Thyroid gland (tissue), 4 donors: Measurements from ENCODE around the gene CNOT11. TPM values are rescaled to one million over a fixed set of nuclear protein-coding genes. Genes with fewer than 3 reads are reported as not detected.
A peak's percentile ranks its signal among the peaks of the same experiment; 100 is the strongest.

ENCODE experiments used
- DNase-seq, 2 donors: peaks; one replicate each; pipeline ENCODE4 v3.0.0-alpha.2; 2019
- H3K27ac ChIP-seq, 3 donors: fragments of 200-600 bp; sonication (generic); 1 replicate in 2 of 3; 2 replicates in 1 of 3; pipeline ENCODE4 v1.5.1; 2016 to 2019; ENCODE audit warnings: mild to moderate bottlenecking in 1 of 3, moderate library complexity in 1 of 3
- H3K27me3 ChIP-seq: fragments of 200-600 bp; sonication (generic); one replicate; pipeline ENCODE4 v1.5.1; 2019
- H3K36me3 ChIP-seq, 2 donors: fragments of 200-600 bp; sonication (generic); one replicate each; pipeline ENCODE4 v1.5.1; 2016 to 2019
- H3K4me1 ChIP-seq, 2 donors: fragments of 200-600 bp; sonication (generic); one replicate each; pipeline ENCODE4 v1.5.1; 2017 to 2019
- H3K4me3 ChIP-seq, 3 donors: fragments of 200-600 bp; sonication (generic); replicated peaks in 1 of 3; 1 replicate in 2 of 3; 2 replicates in 1 of 3; pipeline ENCODE4 v1.5.1; 2016; ENCODE audit warnings: mild to moderate bottlenecking in 1 of 3
- H3K9me3 ChIP-seq: fragments of 200-600 bp; sonication (generic); one replicate; pipeline ENCODE4 v1.5.1; 2017
- POLR2A ChIP-seq, 2 donors: fragments of 450-650 bp; IDR thresholded peaks; one replicate each; pipeline ENCODE4 v1.6.1; 2017; ENCODE audit warnings: antibody characterized with exemption in 2 of 2, mild to moderate bottlenecking in 2 of 2, moderate library complexity in 1 of 2
- WGBS, 2 donors: methylation state at CpG; one replicate each; pipeline ENCODE4 v1.1.5; 2017; 5-methylcytosine and 5-hydroxymethylcytosine counted together
- intact Hi-C: fragments of 100-400 bp; cut with DNase I; formaldehyde crosslinking; loops from one replicate; pipeline ENCODE4 v1.15.1; 2023
- total RNA-seq, 4 donors: library from RNA; depleted of rRNA; stranded (reverse); fragments of >200 nt; gene quantifications; one replicate each; pipeline ENCODE4 v1.2.3, GENCODE V29; 2016
- TF ChIP-seq, protein P1 (sequence below), 6 experiments: fragments of 200-600 bp in 3 of 6; fragments of 450-650 bp in 3 of 6; sonication (generic) in 3 of 6; IDR thresholded peaks; one replicate each; pipeline ENCODE4 v1.5.1; 2016 to 2019; ENCODE audit warnings: antibody characterized with exemption in 6 of 6, mild to moderate bottlenecking in 2 of 6, inconsistent platforms in 1 of 6, moderate library complexity in 1 of 6

The CNOT11 gene
- total RNA-seq, 4 donors from 2014 or later, result 27.5 to 41.6 (median 37.4) TPM

- peaks cover 32 to 37% of the 10 kb centered on the region in 2 donors for H3K4me1 ChIP-seq
- H3K27ac ChIP-seq, result no peak overlapping the region
- no peak for TF ChIP-seq POLR2A (IDR thresholded peaks at IDR 0.05)
- TF ChIP-seq, protein P1, sequence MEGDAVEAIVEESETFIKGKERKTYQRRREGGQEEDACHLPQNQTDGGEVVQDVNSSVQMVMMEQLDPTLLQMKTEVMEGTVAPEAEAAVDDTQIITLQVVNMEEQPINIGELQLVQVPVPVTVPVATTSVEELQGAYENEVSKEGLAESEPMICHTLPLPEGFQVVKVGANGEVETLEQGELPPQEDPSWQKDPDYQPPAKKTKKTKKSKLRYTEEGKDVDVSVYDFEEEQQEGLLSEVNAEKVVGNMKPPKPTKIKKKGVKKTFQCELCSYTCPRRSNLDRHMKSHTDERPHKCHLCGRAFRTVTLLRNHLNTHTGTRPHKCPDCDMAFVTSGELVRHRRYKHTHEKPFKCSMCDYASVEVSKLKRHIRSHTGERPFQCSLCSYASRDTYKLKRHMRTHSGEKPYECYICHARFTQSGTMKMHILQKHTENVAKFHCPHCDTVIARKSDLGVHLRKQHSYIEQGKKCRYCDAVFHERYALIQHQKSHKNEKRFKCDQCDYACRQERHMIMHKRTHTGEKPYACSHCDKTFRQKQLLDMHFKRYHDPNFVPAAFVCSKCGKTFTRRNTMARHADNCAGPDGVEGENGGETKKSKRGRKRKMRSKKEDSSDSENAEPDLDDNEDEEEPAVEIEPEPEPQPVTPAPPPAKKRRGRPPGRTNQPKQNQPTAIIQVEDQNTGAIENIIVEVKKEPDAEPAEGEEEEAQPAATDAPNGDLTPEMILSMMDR (IDR thresholded peaks at IDR 0.05), result no peak
- intact Hi-C loops, result no loop called here
- no peaks in the 10 kb centered on the region for H3K9me3 ChIP-seq
- 89 to 93% methylated on average over 1 of the region's 1 CpG for WGBS, 2 donors
- H3K4me3 ChIP-seq, result no peak overlapping the region
- DNase-seq, result no peak
- no peaks in the 10 kb centered on the region for H3K36me3 ChIP-seq
- H3K27me3 ChIP-seq, result no peaks in the 10 kb centered on the region
Measured at GRCh38 chr2:101303688-101304087, 51.0 kb downstream of the CNOT11 start.

DNA sequence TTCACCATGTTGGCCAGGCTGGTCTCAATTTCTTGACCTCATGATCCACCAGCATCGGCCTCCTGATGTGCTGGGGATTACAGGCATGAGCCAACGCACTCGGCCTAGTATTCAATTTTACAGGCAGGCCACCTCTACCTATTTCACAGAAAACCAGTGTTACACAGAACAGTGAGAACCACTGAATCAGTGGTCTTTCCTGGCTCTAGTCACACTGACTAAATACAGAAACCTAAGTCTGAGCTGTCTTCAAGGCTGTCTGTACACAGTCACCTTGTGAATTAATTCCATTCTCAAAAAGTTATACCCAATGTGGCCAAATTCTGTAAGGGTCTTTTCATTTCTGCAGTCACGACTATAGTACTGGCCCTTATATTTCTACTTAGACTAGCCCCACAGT is 52.3 kb downstream of the CNOT11 start:
- Histone ChIP-seq H3K9me3 (no peaks in the 10 kb centered on the region), H3K27ac (peak overlapping the region in 1 of 3 donors; percentile 6), H3K4me1 (peaks cover 32 to 40% of the 10 kb centered on the region in 2 donors), H3K36me3 (no peaks in the 10 kb centered on the region), H3K4me3 (no peak overlapping the region), H3K27me3 (no peaks in the 10 kb centered on the region)
- intact Hi-C loops, result loop anchor here (5.0 kb wide), 1 partner anchor 48 kb away; no protein-coding TSS in a partner anchor
- no peak for TF ChIP-seq POLR2A (IDR thresholded peaks at IDR 0.05)
- TF ChIP-seq, protein P1 (IDR thresholded peaks at IDR 0.05), result no peak
- 92 to 93% methylated on average over 4 of the region's 4 CpGs for WGBS, 2 donors
- DNase-seq, result no peak

DNA sequence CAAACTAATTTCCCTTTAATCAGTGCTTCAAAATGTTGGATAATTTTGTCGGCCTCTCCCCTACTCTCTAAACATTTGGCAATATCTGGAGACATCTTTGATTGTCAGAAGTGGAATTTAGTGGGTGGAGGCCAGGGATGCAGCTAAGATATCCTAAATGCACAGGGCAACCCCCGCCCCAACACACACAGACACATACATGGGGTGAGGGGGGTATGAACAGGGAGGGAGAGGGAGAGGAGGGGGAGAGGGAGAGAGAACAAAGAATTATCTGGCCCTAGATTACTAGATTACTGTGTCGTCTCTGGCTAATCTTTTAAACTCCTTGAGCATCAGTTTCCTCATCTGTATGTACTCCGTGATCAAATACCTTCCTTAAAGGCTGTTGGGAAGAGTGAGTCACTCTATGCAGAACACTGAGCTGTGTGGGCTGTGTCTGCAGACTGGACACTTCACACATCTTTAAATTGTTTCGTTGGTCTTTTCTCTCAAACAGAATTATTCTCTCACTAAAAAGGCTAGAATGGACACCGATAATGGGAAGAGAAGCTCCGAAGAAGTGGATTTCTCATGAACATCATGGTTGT is 52.9 kb downstream of the CNOT11 start:
- H3K4me1 ChIP-seq, result peaks cover 26 to 40% of the 10 kb centered on the region in 2 donors

DNA sequence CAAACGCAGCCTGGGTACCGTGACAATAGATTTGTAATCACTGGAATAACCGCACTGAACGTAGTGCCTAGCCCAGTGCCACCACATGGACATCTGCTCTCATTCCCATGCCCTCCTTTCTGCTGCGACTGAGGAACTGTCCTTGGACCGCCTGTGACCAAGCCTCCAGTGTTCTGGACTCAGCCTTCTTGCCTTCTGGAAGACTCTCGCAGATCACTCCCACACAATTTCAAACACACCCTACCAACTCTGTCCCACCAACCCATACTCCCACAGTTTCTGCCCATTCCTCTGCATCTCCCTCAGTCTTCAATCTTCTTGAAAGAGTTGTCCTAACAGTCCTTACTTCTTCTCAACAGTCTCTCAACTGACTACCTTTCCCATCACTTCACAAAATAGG is 53.7 kb downstream of the CNOT11 start:
- H3K4me3 ChIP-seq, result peak overlapping the region in 1 of 3 donors; percentile 96
- TF ChIP-seq, protein P1 (IDR thresholded peaks at IDR 0.05), result no peak
- TF ChIP-seq POLR2A (IDR thresholded peaks at IDR 0.05), result no peak
- H3K9me3 ChIP-seq, result no peaks in the 10 kb centered on the region
- no peak for DNase-seq
- no peaks in the 10 kb centered on the region for H3K27me3 ChIP-seq
- intact Hi-C loops, result loop anchor here (5.0 kb wide), 1 partner anchor 49 kb away; no protein-coding TSS in a partner anchor
- no peaks in the 10 kb centered on the region for H3K36me3 ChIP-seq
- peak overlapping the region in 1 of 3 donors; percentile 81 for H3K27ac ChIP-seq
- 68 to 72% methylated on average over 7 of the region's 7 CpGs for WGBS, 2 donors
- peaks cover 22 to 38% of the 10 kb centered on the region in 2 donors for H3K4me1 ChIP-seq

More for the DNA sequence above, 52.9 kb downstream of the CNOT11 start:
- TF ChIP-seq, protein P1 (IDR thresholded peaks at IDR 0.05), result no peak
- TF ChIP-seq POLR2A (IDR thresholded peaks at IDR 0.05), result no peak
- no peak overlapping the region for H3K4me3 ChIP-seq
- WGBS, 2 donors, result 86 to 88% methylated on average over 7 of the region's 7 CpGs
- peak overlapping the region in 1 of 3 donors; percentile 6 for H3K27ac ChIP-seq
- intact Hi-C loops, result loop anchor here (5.0 kb wide), 1 partner anchor 48 kb away; no protein-coding TSS in a partner anchor
- H3K27me3 ChIP-seq, result no peaks in the 10 kb centered on the region
- DNase-seq, result no peak
- H3K36me3 ChIP-seq, result no peaks in the 10 kb centered on the region
- no peaks in the 10 kb centered on the region for H3K9me3 ChIP-seq

DNA sequence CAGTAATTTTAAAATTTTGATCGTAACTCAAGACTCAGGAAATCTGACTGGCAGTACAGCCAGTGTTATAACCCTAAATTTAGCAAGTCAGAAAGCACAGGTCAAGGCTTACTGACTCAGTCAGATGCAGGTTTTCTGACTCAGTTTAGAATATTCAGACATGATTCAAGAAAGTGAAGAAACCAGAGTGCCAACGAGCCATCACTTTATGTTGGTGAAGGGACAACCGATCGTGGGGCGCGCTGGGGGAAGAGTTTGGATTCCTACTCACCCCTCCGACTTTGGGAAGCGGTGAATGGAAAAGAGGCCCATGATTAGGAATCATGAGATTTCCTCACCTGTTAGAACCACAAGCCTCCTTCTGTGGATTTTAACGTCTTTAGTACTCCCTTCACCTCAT is 54.8 kb downstream of the CNOT11 start:
- H3K27ac ChIP-seq, result peak overlapping the region; percentile 79 to 84 (median 81)
- no peak for DNase-seq
- H3K4me3 ChIP-seq, result peak overlapping the region; percentile 62 to 96 (median 68)
- H3K9me3 ChIP-seq, result no peaks in the 10 kb centered on the region
- H3K36me3 ChIP-seq, result no peaks in the 10 kb centered on the region
- H3K27me3 ChIP-seq, result no peaks in the 10 kb centered on the region
- intact Hi-C loops, result loop anchor here (5.0 kb wide), 1 partner anchor 50 kb away; no protein-coding TSS in a partner anchor
- H3K4me1 ChIP-seq, result peaks cover 18 to 29% of the 10 kb centered on the region in 2 donors
- WGBS, 2 donors, result 63 to 67% methylated on average over 9 of the region's 9 CpGs
- no peak for TF ChIP-seq POLR2A (IDR thresholded peaks at IDR 0.05)
- TF ChIP-seq, protein P1 (IDR thresholded peaks at IDR 0.05), result no peak
